ENCODE measurements around the gene PARP3. TPM values are rescaled to one million over a fixed set of nuclear protein-coding genes. Genes with fewer than 3 reads are reported as not detected.
A peak's percentile ranks its signal among the peaks of the same experiment; 100 is the strongest.

PARP3 gene
- total RNA-seq, 1 donor from 2014 or later, result 14.3 TPM

DNA sequence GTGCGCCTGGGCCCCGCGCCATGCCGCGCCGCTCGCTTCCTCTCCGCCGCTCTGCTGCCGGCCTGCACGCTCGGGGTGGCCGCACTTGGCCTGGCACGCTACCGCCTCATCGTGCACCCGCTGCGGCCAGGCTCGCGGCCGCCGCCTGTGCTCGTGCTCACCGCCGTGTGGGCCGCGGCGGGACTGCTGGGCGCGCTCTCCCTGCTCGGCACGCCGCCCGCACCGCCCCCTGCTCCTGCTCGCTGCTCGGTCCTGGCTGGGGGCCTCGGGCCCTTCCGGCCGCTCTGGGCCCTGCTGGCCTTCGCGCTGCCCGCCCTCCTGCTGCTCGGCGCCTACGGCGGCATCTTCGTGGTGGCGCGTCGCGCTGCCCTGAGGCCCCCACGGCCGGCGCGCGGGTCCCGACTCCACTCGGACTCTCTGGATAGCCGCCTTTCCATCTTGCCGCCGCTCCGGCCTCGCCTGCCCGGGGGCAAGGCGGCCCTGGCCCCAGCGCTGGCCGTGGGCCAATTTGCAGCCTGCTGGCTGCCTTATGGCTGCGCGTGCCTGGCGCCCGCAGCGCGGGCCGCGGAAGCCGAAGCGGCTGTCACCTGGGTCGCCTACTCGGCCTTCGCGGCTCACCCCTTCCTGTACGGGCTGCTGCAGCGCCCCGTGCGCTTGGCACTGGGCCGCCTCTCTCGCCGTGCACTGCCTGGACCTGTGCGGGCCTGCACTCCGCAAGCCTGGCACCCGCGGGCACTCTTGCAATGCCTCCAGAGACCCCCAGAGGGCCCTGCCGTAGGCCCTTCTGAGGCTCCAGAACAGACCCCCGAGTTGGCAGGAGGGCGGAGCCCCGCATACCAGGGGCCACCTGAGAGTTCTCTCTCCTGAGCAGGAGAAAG, 14.0 kb downstream of the PARP3 start:
- Histone ChIP-seq H3K36me3 (peaks cover 39% of the 10 kb centered on the region), H3K9me3 (replicated peaks) (no peaks in the 10 kb centered on the region), H3K4me1 (peaks cover 26% of the 10 kb centered on the region), H3K27me3 (ENCODE audit: low read depth) (no peaks in the 10 kb centered on the region), H3K4me3 (peak overlapping the region; percentile 65), H3K27ac (replicated peaks) (peak overlapping the region; percentile 88)
- intact Hi-C loops (cut with micrococcal nuclease), result no loop called here
- DNase-seq, result peak; percentile 58
- TF ChIP-seq, protein P1, sequence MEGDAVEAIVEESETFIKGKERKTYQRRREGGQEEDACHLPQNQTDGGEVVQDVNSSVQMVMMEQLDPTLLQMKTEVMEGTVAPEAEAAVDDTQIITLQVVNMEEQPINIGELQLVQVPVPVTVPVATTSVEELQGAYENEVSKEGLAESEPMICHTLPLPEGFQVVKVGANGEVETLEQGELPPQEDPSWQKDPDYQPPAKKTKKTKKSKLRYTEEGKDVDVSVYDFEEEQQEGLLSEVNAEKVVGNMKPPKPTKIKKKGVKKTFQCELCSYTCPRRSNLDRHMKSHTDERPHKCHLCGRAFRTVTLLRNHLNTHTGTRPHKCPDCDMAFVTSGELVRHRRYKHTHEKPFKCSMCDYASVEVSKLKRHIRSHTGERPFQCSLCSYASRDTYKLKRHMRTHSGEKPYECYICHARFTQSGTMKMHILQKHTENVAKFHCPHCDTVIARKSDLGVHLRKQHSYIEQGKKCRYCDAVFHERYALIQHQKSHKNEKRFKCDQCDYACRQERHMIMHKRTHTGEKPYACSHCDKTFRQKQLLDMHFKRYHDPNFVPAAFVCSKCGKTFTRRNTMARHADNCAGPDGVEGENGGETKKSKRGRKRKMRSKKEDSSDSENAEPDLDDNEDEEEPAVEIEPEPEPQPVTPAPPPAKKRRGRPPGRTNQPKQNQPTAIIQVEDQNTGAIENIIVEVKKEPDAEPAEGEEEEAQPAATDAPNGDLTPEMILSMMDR (IDR thresholded peaks at IDR 0.05; ENCODE audit: borderline replicate concordance), result peak; percentile 60

GRCh38 chr3:51957520-51958205, 15.5 kb downstream of the PARP3 start:
- intact Hi-C loops (cut with micrococcal nuclease), result no loop called here
- DNase-seq, result no peak

DNA sequence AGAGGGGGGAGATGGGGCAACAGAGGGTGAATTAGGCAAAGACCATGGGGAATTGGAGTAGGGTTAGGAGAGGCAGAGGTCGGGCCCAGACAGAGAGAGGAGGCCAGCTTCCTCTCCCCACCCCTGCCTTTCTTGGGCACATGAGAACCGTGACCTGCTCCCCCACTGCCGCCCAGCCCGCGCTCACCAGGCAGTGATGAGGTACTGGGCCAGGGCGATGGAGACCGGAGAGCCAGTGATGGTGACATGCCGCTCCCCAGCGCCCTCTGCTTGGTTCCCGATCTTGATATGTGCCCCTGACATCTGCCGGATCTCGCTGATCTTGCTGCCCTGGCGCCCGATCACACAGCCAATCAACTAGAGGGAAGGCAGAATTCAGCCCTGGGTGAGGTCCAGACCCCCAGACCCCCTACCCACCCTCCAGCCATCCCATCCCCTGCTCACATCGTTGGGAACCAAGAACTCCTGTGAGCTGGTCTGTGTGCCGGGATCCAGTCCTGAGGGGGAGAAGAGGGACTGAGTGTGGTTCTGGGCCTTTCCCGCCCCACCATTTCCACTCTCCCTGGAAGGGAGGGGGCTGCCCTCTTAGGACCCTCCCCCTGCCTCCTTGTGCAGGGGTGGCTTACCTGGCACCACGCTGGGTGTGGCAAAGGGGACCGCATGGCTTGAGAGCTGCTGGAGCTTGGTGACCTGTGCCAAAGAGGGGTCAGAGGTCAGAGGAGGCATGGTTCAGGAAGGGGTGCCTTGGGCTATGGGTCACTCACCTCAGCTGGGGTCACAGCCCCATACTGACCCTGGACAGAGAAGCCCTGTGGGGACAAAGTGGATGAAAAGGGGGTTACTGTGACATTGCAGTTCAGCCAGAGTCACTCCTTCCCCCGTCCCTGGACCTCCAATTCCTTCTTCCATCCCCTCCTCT, 16.7 kb downstream of the PARP3 start:
- Histone ChIP-seq H3K27me3 (ENCODE audit: low read depth) (no peaks in the 10 kb centered on the region), H3K36me3 (peaks cover 39% of the 10 kb centered on the region), H3K27ac (replicated peaks) (no peak overlapping the region), H3K4me1 (peaks cover 53% of the 10 kb centered on the region), H3K4me3 (no peak overlapping the region), H3K9me3 (replicated peaks) (no peaks in the 10 kb centered on the region)
- no peak for DNase-seq
- TF ChIP-seq, protein P1 (IDR thresholded peaks at IDR 0.05; ENCODE audit: borderline replicate concordance), result no peak
- intact Hi-C loops (cut with micrococcal nuclease), result no loop called here

More at GRCh38 chr3:51957520-51958205, 15.5 kb downstream of the PARP3 start:
- H3K9me3 ChIP-seq (replicated peaks), result no peaks in the 10 kb centered on the region
- H3K27ac ChIP-seq (replicated peaks), result no peak overlapping the region
- H3K27me3 ChIP-seq (ENCODE audit: low read depth), result no peaks in the 10 kb centered on the region
- H3K4me3 ChIP-seq, result no peak overlapping the region
- peaks cover 39% of the 10 kb centered on the region for H3K36me3 ChIP-seq
- peaks cover 41% of the 10 kb centered on the region for H3K4me1 ChIP-seq
- TF ChIP-seq, protein P1 (IDR thresholded peaks at IDR 0.05; ENCODE audit: borderline replicate concordance), result no peak

GRCh38 chr3:51959651-51960050, 17.5 kb downstream of the PARP3 start:
- TF ChIP-seq, protein P1 (IDR thresholded peaks at IDR 0.05; ENCODE audit: borderline replicate concordance), result no peak
- no peak for DNase-seq
- H3K4me1 ChIP-seq, result peaks cover 61% of the 10 kb centered on the region
- no peak overlapping the region for H3K27ac ChIP-seq (replicated peaks)
- H3K4me3 ChIP-seq, result no peak overlapping the region
- no peaks in the 10 kb centered on the region for H3K27me3 ChIP-seq (ENCODE audit: low read depth)
- intact Hi-C loops (cut with micrococcal nuclease), result no loop called here
- no peaks in the 10 kb centered on the region for H3K9me3 ChIP-seq (replicated peaks)
- H3K36me3 ChIP-seq, result peaks cover 39% of the 10 kb centered on the region

GRCh38 chr3:51960386-51960785, 18.2 kb downstream of the PARP3 start:
- H3K9me3 ChIP-seq (replicated peaks), result no peaks in the 10 kb centered on the region
- peaks cover 39% of the 10 kb centered on the region for H3K36me3 ChIP-seq
- no peak overlapping the region for H3K4me3 ChIP-seq
- DNase-seq, result no peak
- TF ChIP-seq, protein P1 (IDR thresholded peaks at IDR 0.05; ENCODE audit: borderline replicate concordance), result no peak
- no peak overlapping the region for H3K27ac ChIP-seq (replicated peaks)
- intact Hi-C loops (cut with micrococcal nuclease), result no loop called here
- peaks cover 64% of the 10 kb centered on the region for H3K4me1 ChIP-seq
- H3K27me3 ChIP-seq (ENCODE audit: low read depth), result no peaks in the 10 kb centered on the region
